SK-N-SH (cell line): ENCODE data around the gene KRT78.

Experiments
- CHD2 ChIP-seq: fragments of 150-350 bp; IDR thresholded peaks from 2 replicates; pipeline ENCODE4 v1.6.1; 2018; ENCODE audit warnings: low read length; ENCODE audit not compliant: partially characterized antibody
- CTCF ChIP-seq: fragments of 200-600 bp; sonication (generic); IDR thresholded peaks from 2 replicates; pipeline ENCODE4 v1.6.1; 2017; ENCODE audit warnings: antibody characterized with exemption, mild to moderate bottlenecking, moderate library complexity
- FOXJ3 ChIP-seq: sonication (generic); formaldehyde crosslinking; IDR thresholded peaks from 2 replicates; pipeline ENCODE4 v1.5.1; 2020; ENCODE audit warnings: mild to moderate bottlenecking, missing genetic modification reagents
- MAX ChIP-seq: IDR thresholded peaks from 2 replicates; pipeline ENCODE4 v1.4.0; 2012; ENCODE audit warnings: low read depth
- MXI1 ChIP-seq: IDR thresholded peaks from 2 replicates; pipeline ENCODE4 v1.6.1; 2012; ENCODE audit warnings: mild to moderate bottlenecking, low read depth, low read length, improper control_type of control experiment
- PBX3 ChIP-seq: IDR thresholded peaks from 2 replicates; pipeline ENCODE4; 2012
- POLR2AphosphoS5 ChIP-seq: IDR thresholded peaks from 2 replicates; pipeline ENCODE4 v1.6.1; 2012; ENCODE audit warnings: low read depth, low read length
- RAD21 ChIP-seq: IDR thresholded peaks from 2 replicates; pipeline ENCODE4 v1.6.1; 2012; ENCODE audit warnings: mild to moderate bottlenecking, low read length
- USF2 ChIP-seq: fragments of 150-350 bp; IDR thresholded peaks from 2 replicates; pipeline ENCODE4 v1.6.1; 2017; ENCODE audit warnings: antibody characterized with exemption, low read length, low read depth, borderline replicate concordance
- ZBTB33 ChIP-seq: IDR thresholded peaks from 2 replicates; pipeline ENCODE4 v1.4.0; 2012; ENCODE audit warnings: low read depth, borderline replicate concordance

- TF ChIP-seq POLR2AphosphoS5 (no peak), CTCF (no peak), PBX3 (no peak), FOXJ3 (CRISPR knock-in tag) (no peak), MAX (no peak), RAD21 (no peak), CHD2 (no peak), ZBTB33 (no peak), USF2 (no peak), MXI1 (no peak)
Observed at GRCh38 chr12:52871291-52872039, 22.7 kb upstream of the KRT78 start.
